ENCODE data around the gene PRG3.

DNA sequence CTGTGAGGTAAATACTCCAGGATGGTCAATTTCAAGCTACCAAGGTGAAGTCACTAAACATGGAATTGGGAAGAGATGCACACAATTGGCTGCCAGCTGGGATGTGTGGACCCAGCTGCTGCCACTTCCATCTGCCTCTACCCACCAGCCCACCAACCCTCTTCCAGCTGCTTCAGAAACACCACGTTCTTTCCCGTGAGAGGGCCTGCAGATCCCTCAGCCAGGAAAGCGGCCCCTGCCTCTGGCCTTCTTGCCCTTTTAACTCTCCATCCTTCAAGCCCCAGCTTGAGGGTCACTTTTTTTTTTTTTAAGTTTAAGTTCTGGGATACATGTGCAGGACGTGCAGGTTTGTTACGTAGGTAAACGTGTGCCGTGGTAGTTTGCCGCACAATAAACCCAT is 20.0 kb downstream of the PRG3 start:
- TF ChIP-seq, protein P1, sequence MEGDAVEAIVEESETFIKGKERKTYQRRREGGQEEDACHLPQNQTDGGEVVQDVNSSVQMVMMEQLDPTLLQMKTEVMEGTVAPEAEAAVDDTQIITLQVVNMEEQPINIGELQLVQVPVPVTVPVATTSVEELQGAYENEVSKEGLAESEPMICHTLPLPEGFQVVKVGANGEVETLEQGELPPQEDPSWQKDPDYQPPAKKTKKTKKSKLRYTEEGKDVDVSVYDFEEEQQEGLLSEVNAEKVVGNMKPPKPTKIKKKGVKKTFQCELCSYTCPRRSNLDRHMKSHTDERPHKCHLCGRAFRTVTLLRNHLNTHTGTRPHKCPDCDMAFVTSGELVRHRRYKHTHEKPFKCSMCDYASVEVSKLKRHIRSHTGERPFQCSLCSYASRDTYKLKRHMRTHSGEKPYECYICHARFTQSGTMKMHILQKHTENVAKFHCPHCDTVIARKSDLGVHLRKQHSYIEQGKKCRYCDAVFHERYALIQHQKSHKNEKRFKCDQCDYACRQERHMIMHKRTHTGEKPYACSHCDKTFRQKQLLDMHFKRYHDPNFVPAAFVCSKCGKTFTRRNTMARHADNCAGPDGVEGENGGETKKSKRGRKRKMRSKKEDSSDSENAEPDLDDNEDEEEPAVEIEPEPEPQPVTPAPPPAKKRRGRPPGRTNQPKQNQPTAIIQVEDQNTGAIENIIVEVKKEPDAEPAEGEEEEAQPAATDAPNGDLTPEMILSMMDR (IDR thresholded peaks at IDR 0.05) = no peak
- TF ChIP-seq, protein P2, sequence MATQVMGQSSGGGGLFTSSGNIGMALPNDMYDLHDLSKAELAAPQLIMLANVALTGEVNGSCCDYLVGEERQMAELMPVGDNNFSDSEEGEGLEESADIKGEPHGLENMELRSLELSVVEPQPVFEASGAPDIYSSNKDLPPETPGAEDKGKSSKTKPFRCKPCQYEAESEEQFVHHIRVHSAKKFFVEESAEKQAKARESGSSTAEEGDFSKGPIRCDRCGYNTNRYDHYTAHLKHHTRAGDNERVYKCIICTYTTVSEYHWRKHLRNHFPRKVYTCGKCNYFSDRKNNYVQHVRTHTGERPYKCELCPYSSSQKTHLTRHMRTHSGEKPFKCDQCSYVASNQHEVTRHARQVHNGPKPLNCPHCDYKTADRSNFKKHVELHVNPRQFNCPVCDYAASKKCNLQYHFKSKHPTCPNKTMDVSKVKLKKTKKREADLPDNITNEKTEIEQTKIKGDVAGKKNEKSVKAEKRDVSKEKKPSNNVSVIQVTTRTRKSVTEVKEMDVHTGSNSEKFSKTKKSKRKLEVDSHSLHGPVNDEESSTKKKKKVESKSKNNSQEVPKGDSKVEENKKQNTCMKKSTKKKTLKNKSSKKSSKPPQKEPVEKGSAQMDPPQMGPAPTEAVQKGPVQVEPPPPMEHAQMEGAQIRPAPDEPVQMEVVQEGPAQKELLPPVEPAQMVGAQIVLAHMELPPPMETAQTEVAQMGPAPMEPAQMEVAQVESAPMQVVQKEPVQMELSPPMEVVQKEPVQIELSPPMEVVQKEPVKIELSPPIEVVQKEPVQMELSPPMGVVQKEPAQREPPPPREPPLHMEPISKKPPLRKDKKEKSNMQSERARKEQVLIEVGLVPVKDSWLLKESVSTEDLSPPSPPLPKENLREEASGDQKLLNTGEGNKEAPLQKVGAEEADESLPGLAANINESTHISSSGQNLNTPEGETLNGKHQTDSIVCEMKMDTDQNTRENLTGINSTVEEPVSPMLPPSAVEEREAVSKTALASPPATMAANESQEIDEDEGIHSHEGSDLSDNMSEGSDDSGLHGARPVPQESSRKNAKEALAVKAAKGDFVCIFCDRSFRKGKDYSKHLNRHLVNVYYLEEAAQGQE (IDR thresholded peaks at IDR 0.05; ENCODE audit: insufficient read depth in 1 of 2, low read depth in 2 of 2, low read length in 1 of 2) = no peak
- no peak for TF ChIP-seq SIN3A (IDR thresholded peaks at IDR 0.05; ENCODE audit: borderline replicate concordance, insufficient read depth, low read depth, low read length)
- TF ChIP-seq TCF7L2 (IDR thresholded peaks at IDR 0.05; ENCODE audit: low read depth, low read length) = no peak

Measured in Panc1 (cell line).